Neural progenitor cell (in vitro differentiated cells): Measurements from ENCODE around the gene PHLDA1.

Source experiments
- CTCF ChIP-seq: fragments of 200-600 bp; sonication (generic); IDR thresholded peaks from 2 replicates; pipeline ENCODE4 v1.5.1; 2017; ENCODE audit warnings: antibody characterized with exemption, mild to moderate bottlenecking
- EZH2 ChIP-seq: fragments of 200-600 bp; sonication (generic); IDR thresholded peaks from 2 replicates; pipeline ENCODE4 v1.6.1; 2017; ENCODE audit warnings: antibody characterized with exemption, mild to moderate bottlenecking, moderate library complexity

- TF ChIP-seq CTCF (no peak), EZH2 (no peak)
Observed at GRCh38 chr12:76003355-76003638, 28.3 kb downstream of the PHLDA1 start.
